Epithelial cell of proximal tubule (primary cell): Measurements from ENCODE around the gene TMPRSS2. TPM values are rescaled to one million over a fixed set of nuclear protein-coding genes. Genes with fewer than 3 reads are reported as not detected.

ENCODE experiments used
- DNase-seq: peaks from one replicate; pipeline ENCODE4 v3.0.0-alpha.2; 2011; ENCODE audit warnings: low read depth
- H3K4me3 ChIP-seq: 2 replicates; pipeline ENCODE4 v1.5.1; 2011; ENCODE audit warnings: low read depth, mild to moderate bottlenecking, low read length
- total RNA-seq: library from RNA; depleted of rRNA; stranded (reverse); fragments of >200 nt; gene quantifications from 2 replicates; pipeline ENCODE4 v1.2.3, GENCODE V29; 2015
- TF ChIP-seq, protein P1 (sequence below): conservative IDR thresholded peaks from 2 replicates; pipeline ENCODE4 v1.5.1; 2012; ENCODE audit warnings: low read depth, mild to moderate bottlenecking, low read length

The TMPRSS2 gene
- total RNA-seq, 1 donor from 2014 or later, result 9.1 TPM

DNA sequence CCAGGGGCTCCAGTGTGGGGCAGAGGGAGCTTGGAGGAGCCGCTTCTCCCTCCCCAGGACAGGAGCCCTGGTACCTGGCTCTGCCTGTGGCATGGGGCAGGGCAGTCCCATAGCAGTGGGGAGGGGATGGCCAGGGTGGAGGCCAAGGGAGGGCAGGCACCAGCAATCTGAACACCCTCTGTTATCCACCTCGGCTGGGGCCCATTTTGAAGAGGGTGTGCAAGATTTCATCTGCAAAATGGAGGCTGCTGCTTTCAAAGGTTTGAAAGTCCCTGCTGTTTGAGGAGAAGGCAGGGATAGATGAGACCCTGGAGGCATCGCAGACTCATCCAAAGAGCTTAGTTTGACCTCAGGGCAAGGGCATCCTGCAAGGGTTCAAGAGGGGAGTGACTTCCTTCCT is 15.2 kb upstream of the TMPRSS2 start:
- no peak for DNase-seq
- H3K4me3 ChIP-seq, result no peak overlapping the region
- TF ChIP-seq, protein P1, sequence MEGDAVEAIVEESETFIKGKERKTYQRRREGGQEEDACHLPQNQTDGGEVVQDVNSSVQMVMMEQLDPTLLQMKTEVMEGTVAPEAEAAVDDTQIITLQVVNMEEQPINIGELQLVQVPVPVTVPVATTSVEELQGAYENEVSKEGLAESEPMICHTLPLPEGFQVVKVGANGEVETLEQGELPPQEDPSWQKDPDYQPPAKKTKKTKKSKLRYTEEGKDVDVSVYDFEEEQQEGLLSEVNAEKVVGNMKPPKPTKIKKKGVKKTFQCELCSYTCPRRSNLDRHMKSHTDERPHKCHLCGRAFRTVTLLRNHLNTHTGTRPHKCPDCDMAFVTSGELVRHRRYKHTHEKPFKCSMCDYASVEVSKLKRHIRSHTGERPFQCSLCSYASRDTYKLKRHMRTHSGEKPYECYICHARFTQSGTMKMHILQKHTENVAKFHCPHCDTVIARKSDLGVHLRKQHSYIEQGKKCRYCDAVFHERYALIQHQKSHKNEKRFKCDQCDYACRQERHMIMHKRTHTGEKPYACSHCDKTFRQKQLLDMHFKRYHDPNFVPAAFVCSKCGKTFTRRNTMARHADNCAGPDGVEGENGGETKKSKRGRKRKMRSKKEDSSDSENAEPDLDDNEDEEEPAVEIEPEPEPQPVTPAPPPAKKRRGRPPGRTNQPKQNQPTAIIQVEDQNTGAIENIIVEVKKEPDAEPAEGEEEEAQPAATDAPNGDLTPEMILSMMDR, result no peak

DNA sequence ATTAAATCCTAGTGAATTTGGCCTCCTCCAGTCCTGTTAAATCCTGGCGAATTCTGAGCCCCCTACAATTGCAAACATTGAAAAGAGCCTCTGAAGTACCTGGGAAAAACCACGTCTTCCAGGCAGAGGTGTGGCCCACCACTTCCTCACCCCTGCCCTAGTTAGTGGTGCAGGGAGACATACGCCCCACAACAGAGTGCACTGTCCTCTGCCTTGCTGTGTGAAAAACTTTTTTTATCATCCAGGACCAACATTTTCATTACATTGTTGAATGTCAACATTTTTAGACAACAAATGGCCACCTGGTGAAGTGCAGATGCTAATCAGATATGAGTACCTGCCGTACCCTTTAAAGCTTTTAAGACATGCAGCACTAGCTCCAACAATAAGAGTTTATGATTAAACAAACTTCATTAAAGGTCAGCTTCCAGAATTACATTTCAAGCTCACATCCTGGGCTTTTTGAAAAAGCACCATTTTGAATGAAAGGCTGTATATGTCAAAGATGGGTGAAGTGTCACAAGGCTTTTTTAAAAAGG is 13.6 kb upstream of the TMPRSS2 start:
- TF ChIP-seq, protein P1, result no peak
- H3K4me3 ChIP-seq, result no peak overlapping the region
- no peak for DNase-seq

GRCh38 chr21:41520560-41521442 is 12.8 kb upstream of the TMPRSS2 start:
- DNase-seq, result no peak
- TF ChIP-seq, protein P1, result no peak

DNA sequence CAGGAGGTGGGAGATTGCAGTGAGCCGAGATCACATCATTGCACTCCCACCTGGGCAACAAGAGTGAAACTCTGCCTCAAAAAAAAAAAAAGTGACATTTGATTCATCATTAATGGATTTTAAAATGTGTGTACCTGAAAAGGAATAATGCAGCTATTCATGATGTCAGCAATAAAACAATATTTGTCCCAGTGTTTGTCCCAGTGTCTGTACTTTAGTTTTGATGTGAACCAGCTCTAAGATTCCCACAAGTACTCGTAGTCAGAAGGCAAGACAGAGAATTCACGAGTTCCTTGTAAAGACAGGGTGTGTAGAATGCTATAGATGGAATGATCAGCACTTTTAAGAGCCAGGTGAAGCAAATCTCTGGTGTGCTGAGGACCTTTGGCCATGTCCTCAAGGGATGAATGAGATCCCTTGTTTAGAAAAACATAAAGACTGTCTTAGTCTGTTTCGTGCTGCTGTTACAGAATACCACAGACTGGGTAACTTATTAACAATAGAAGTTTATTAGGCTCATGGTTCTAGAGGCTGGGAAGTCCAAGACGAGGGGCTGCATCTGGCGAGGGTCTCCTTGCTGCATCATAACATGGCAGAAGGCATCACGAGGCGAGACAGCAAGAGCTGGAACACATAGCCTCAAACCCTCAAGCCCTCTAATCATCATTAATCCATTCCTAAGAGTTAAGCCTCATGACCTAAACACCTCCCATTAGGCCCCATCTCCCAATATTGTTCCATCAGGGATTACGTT is 12.0 kb upstream of the TMPRSS2 start:
- no peak for DNase-seq
- no peak overlapping the region for H3K4me3 ChIP-seq
- TF ChIP-seq, protein P1, result no peak

More at GRCh38 chr21:41520560-41521442, 12.8 kb upstream of the TMPRSS2 start:
- no peak overlapping the region for H3K4me3 ChIP-seq

DNA sequence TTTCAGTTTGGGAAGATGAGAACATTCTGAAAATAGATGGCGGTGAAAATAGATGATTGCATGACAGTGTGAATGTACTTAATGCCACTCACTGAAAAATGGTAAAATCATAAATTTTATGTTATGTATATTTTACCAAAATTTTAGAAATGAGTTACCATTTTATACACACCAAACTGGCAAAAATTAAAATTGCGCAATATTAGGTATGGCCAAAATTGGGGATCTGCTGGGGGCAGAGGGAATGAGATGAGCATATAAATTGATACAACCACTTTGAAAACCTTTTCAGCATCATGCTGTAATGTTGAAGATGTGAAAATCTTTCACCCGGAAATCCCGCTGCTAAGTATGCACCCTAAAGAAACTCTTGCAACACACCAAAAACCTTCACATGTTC is 10.8 kb upstream of the TMPRSS2 start:
- TF ChIP-seq, protein P1, result no peak
- H3K4me3 ChIP-seq, result no peak overlapping the region
- DNase-seq, result no peak

DNA sequence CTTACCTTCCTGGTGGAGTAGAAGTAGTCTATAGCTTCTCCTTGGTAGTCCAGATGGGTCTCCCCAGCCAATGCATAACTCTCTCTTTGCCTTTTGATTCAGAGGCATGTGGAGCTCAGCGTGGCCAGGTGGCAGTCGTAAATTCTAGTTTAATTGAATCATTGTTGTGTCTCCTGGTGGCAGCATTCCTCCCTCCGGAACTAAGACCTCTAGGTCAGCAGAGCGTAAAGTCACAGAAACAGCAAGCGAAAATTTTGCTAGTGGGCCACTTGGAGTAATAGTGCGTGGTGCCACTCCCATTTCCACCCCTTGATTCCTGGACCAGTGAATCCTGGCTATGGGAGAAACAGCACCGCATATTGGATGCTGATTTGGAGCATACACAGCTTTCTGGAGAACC is 3.9 kb upstream of the TMPRSS2 start:
- TF ChIP-seq, protein P1, result no peak
- H3K4me3 ChIP-seq, result no peak overlapping the region
- DNase-seq, result no peak
